Activated naive CD4-positive, alpha-beta T cell treated with anti-CD3 and anti-CD28 coated beads, Interleukin-2, amount 50 U/mL, for 16 hours (primary cell): ENCODE results near the gene EFEMP2.
A peak's percentile ranks its signal among the peaks of the same experiment; 100 is the strongest.

Experiments used
- DNase-seq: peaks from one replicate; pipeline ENCODE4 v3.0.0-alpha.2; 2020

EFEMP2 gene

GRCh38 chr11:65817835-65818680, 54.5 kb downstream of the EFEMP2 start:
- DNase-seq, result peak; percentile 93

GRCh38 chr11:65817312-65817834, 55.2 kb downstream of the EFEMP2 start:
- no peak for DNase-seq

GRCh38 chr11:65816696-65817095, 55.9 kb downstream of the EFEMP2 start:
- no peak for DNase-seq
